HuH-7 (cell line): ENCODE measurements around the gene CYB561.

ENCODE experiments used
- DNase-seq: peaks from one replicate; pipeline ENCODE4 v3.0.0; 2011; ENCODE audit warnings: low spot score

CYB561 gene

GRCh38 chr17:63412234-63412633 lies 33.9 kb downstream of the CYB561 start:
- DNase-seq: no peak

GRCh38 chr17:63407741-63408330 lies 38.3 kb downstream of the CYB561 start:
- DNase-seq: no peak

GRCh38 chr17:63406689-63407330 lies 39.3 kb downstream of the CYB561 start:
- DNase-seq: peak; percentile 63

- DNase-seq: no peak
These were observed 40.3 kb downstream of the CYB561 start for GRCh38 chr17:63405741-63406261.

GRCh38 chr17:63405020-63405419 lies 41.1 kb downstream of the CYB561 start:
- DNase-seq: no peak

GRCh38 chr17:63402431-63403212 lies 43.5 kb downstream of the CYB561 start:
- no peak for DNase-seq

- DNase-seq: no peak
These were observed 46.2 kb downstream of the CYB561 start for GRCh38 chr17:63399856-63400255.

- DNase-seq: no peak
These were observed 46.8 kb downstream of the CYB561 start for GRCh38 chr17:63399316-63399715.

GRCh38 chr17:63398680-63399079 lies 47.4 kb downstream of the CYB561 start:
- no peak for DNase-seq

- DNase-seq: no peak
These were observed 50.9 kb downstream of the CYB561 start for GRCh38 chr17:63395075-63395805.

GRCh38 chr17:63390090-63390489 lies 56.0 kb downstream of the CYB561 start:
- no peak for DNase-seq

GRCh38 chr17:63387656-63388340 lies 58.3 kb downstream of the CYB561 start:
- no peak for DNase-seq

- DNase-seq: no peak
These were observed 63.3 kb downstream of the CYB561 start for GRCh38 chr17:63382826-63383225.
